RWPE2 (cell line): ENCODE data around the gene IZUMO1.

ENCODE experiments used
- ATAC-seq: fragments of 200-7000 bp; cut with Tn5 transposase; 3 replicates; pipeline ENCODE4 v1.9.1; 2021; ENCODE audit warnings: low read depth
- DNase-seq: peaks from one replicate; pipeline ENCODE4 v3.0.0-alpha.2; 2020; ENCODE audit warnings: low spot score
- H3K27ac ChIP-seq: fragments of 450-650 bp; 2 replicates; pipeline ENCODE4 v1.5.1; 2017; ENCODE audit warnings: mild to moderate bottlenecking; ENCODE audit not compliant: poor library complexity, severe bottlenecking
- H3K27me3 ChIP-seq: fragments of 250-450 bp; sonication (Bioruptor Pico); 2 replicates; pipeline ENCODE4 v1.5.1; 2021; ENCODE audit warnings: mild to moderate bottlenecking, moderate library complexity; ENCODE audit not compliant: insufficient read depth, poor library complexity, severe bottlenecking
- H3K36me3 ChIP-seq: fragments of 250-450 bp; sonication (Bioruptor Pico); 2 replicates; pipeline ENCODE4 v1.5.1; 2020; ENCODE audit warnings: low read depth, mild to moderate bottlenecking, moderate library complexity
- H3K4me1 ChIP-seq: fragments of 250-450 bp; sonication (Bioruptor Pico); 2 replicates; pipeline ENCODE4 v1.5.1; 2021; ENCODE audit warnings: mild to moderate bottlenecking, moderate library complexity; ENCODE audit not compliant: insufficient read depth, poor library complexity, severe bottlenecking
- H3K4me3 ChIP-seq: fragments of 250-450 bp; sonication (Bioruptor Pico); 2 replicates; pipeline ENCODE4 v1.5.1; 2021; ENCODE audit warnings: mild to moderate bottlenecking, moderate library complexity; ENCODE audit not compliant: severe bottlenecking
- H3K9me3 ChIP-seq: fragments of 250-450 bp; sonication (Bioruptor Pico); 2 replicates; pipeline ENCODE4 v1.5.1; 2021; ENCODE audit warnings: mild to moderate bottlenecking, moderate library complexity; ENCODE audit not compliant: severe bottlenecking
- TF ChIP-seq, protein P1 (sequence below): fragments of 450-650 bp; IDR thresholded peaks from one replicate; pipeline ENCODE4 v1.5.1; 2017; ENCODE audit warnings: mild to moderate bottlenecking, moderate library complexity; ENCODE audit not compliant: poor library complexity, severe bottlenecking

IZUMO1 gene

DNA sequence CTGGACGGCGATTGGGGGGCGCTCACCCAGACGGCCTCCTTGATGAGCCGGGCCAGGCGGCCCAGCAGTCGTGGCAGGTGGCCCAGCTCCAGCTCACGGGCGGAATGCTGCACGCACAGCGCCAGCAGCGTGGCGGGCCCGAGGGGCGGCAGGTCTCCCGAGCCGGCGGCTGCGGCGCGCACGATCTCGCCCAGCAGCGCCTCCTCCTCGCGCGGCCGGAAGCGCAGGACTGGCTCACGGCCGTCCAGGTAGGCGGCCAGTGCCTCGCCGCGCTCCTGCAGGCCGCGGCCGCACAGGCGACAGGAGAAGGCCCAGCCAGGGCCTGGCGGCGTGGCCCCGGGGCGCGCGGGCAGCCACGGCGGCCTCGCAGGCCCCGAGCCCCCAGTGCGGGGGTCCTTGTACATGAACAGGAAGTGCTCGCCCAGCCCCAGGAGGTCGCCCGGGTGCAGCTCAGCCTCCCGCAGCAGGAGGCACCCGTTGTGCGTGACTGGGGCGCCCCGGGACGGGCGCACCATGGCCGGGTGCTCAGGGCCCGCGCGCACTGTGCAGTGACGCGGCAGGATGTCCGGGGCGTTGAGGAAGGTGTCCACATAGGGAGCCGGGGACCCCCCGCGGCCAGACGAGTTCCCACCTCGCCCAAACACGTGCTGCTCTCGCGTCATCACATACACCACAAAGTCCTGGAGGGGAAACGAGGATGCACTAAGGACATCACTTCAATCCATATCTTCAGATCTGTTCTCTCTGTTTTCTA is 17.6 kb downstream of the IZUMO1 start:
- Histone ChIP-seq H3K4me1 (peaks cover 13% of the 10 kb centered on the region), H3K27ac (no peak overlapping the region), H3K27me3 (no peaks in the 10 kb centered on the region), H3K9me3 (no peaks in the 10 kb centered on the region), H3K36me3 (no peaks in the 10 kb centered on the region), H3K4me3 (no peak overlapping the region)
- TF ChIP-seq, protein P1, sequence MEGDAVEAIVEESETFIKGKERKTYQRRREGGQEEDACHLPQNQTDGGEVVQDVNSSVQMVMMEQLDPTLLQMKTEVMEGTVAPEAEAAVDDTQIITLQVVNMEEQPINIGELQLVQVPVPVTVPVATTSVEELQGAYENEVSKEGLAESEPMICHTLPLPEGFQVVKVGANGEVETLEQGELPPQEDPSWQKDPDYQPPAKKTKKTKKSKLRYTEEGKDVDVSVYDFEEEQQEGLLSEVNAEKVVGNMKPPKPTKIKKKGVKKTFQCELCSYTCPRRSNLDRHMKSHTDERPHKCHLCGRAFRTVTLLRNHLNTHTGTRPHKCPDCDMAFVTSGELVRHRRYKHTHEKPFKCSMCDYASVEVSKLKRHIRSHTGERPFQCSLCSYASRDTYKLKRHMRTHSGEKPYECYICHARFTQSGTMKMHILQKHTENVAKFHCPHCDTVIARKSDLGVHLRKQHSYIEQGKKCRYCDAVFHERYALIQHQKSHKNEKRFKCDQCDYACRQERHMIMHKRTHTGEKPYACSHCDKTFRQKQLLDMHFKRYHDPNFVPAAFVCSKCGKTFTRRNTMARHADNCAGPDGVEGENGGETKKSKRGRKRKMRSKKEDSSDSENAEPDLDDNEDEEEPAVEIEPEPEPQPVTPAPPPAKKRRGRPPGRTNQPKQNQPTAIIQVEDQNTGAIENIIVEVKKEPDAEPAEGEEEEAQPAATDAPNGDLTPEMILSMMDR, result no peak
- DNase-seq, result no peak
- ATAC-seq, result no peak

DNA sequence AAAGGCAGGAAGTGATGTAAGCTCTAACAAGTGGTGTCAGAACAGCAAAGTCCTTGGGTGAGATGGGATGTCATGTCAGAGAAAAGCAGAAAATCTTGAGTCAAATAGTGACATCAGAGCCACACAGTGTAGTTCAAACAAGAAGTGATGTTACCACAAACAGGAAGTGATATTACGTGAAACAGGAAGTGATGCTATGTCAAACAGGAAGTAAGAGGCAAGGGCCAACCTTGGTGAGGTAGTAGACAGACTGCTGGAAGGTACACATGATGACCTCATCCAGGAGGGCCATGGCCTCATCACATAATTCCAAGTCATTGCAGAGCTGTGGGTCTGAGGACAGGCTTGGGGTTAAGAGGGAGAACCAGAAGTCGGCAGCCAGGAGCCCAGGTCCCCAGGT is 20.2 kb downstream of the IZUMO1 start:
- peaks cover 13% of the 10 kb centered on the region for H3K4me1 ChIP-seq
- DNase-seq (no peak), ATAC-seq (no peak)
- H3K4me3 ChIP-seq, result no peak overlapping the region
- no peaks in the 10 kb centered on the region for H3K9me3 ChIP-seq
- no peaks in the 10 kb centered on the region for H3K27me3 ChIP-seq
- TF ChIP-seq, protein P1, result no peak
- H3K36me3 ChIP-seq, result no peaks in the 10 kb centered on the region
- H3K27ac ChIP-seq, result no peak overlapping the region

DNA sequence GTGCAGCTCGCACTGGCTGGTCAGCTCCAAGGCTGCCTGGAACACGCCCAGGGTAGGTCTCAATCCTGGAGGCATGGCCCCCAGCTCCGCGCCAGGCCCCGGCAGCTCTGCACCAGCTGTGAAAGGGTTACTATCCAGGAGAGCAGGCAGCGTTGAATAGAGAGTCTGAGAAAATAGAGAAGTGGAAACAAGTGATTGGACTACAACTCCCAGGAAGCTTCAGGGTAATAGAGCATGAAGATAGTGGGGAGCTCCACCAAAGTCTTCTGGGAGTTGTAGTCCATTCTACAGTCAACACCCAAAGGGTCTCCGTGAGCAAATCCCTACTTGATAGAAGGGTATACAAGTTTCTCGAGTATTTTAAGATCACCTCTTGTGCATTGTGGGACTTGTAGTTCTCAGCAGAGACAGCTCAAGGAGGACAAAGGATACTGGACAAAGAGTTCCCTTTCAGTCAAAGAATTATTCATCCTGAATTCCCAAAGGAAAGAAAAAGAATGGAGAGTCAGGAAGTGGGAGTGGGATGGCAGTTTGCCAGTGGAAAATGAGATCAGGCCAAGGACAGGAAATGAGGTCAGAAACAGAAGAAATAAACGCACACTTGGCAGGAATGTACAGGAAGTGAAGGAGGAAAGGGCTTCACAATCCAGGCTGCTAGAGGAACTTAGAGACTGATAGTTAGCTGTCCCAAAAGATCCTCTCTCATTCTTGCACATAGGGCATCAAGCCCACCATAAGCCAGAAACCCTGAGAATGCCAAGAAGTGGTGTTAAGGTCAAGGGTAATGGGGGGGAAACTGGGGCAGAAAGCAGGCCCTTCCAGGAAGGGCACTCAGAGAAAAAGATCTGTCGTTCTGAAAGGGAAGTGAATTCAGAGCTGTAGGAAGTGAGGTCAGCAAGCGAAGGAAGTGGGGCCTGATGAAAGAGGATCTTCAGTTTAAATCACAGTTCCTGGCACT is 21.6 kb downstream of the IZUMO1 start:
- no peaks in the 10 kb centered on the region for H3K9me3 ChIP-seq
- DNase-seq, result no peak

DNA sequence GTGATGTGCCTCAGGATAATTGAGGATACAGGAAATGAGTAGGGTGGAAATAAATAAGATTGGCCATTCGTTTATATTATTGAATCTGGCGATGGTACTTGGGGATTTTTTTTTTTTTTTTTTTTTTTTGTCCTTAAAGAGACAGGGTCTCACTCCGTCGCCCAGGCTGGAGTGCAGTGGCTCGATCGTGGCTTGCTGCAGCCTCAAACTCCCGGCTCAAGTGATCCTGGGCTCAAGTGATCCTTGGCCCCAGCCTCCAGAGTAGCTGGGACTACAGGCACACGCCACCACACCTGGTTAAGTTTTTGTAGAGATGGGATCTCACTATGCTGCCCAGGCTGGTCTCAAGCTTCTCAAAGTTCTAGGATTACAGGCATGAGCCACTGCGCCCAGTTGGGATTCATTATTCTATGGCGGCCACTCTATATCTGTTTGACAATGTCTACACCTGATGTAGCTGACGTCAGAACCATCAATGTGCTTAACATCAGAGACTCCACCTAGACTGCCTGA is 24.5 kb downstream of the IZUMO1 start:
- H3K27ac ChIP-seq, result no peak overlapping the region
- no peak for ATAC-seq
- peaks cover 13% of the 10 kb centered on the region for H3K4me1 ChIP-seq
- TF ChIP-seq, protein P1, result no peak
- no peak overlapping the region for H3K4me3 ChIP-seq
- H3K27me3 ChIP-seq, result no peaks in the 10 kb centered on the region
- DNase-seq, result no peak
- H3K9me3 ChIP-seq, result no peaks in the 10 kb centered on the region
- no peaks in the 10 kb centered on the region for H3K36me3 ChIP-seq

More for the DNA sequence above, 21.6 kb downstream of the IZUMO1 start:
- TF ChIP-seq, protein P1, result no peak
- H3K27me3 ChIP-seq, result no peaks in the 10 kb centered on the region
- peaks cover 13% of the 10 kb centered on the region for H3K4me1 ChIP-seq
- peak overlapping the region; percentile 75 for H3K27ac ChIP-seq
- ATAC-seq, result peak; percentile 52
- H3K36me3 ChIP-seq, result no peaks in the 10 kb centered on the region
- no peak overlapping the region for H3K4me3 ChIP-seq
